H9 (cell line): ENCODE data around the gene KDSR. TPM values are rescaled to one million over a fixed set of nuclear protein-coding genes. Genes with fewer than 3 reads are reported as not detected.

Source experiments
- DNase-seq: peaks from one replicate; pipeline ENCODE4 v3.0.0-alpha.2; 2017
- H2AFZ ChIP-seq: one replicate; pipeline ENCODE4 v1.6.1; 2013; ENCODE audit warnings: mild to moderate bottlenecking, low read length, control low read depth, moderate library complexity
- H2AK5ac ChIP-seq: 2 replicates; pipeline ENCODE4 v1.6.1; 2013; ENCODE audit warnings: low read length, control low read depth, mixed read lengths; ENCODE audit not compliant: insufficient read length
- H2BK120ac ChIP-seq: one replicate; pipeline ENCODE4 v1.6.1; 2013; ENCODE audit warnings: low read depth, mild to moderate bottlenecking, low read length, control low read depth, inconsistent platforms; ENCODE audit not compliant: poor library complexity, severe bottlenecking
- H2BK12ac ChIP-seq: 2 replicates; pipeline ENCODE4 v1.6.1; 2013; ENCODE audit warnings: low read length, control low read depth, mixed read lengths, low read depth; ENCODE audit not compliant: insufficient read length
- H2BK15ac ChIP-seq: 2 replicates; pipeline ENCODE4 v1.6.1; 2013; ENCODE audit warnings: low read depth, low read length, control low read depth
- H2BK20ac ChIP-seq: one replicate; pipeline ENCODE4 v1.6.1; 2013; ENCODE audit warnings: low read depth, mild to moderate bottlenecking, low read length, control low read depth, inconsistent platforms; ENCODE audit not compliant: poor library complexity, severe bottlenecking
- H2BK5ac ChIP-seq: 2 replicates; pipeline ENCODE4 v1.6.1; 2013; ENCODE audit warnings: low read length, control low read depth, mixed read lengths; ENCODE audit not compliant: insufficient read length
- H3K14ac ChIP-seq: 2 replicates; pipeline ENCODE4 v1.6.1; 2013; ENCODE audit warnings: low read length, control low read depth; ENCODE audit not compliant: insufficient read depth
- H3K18ac ChIP-seq: 2 replicates; pipeline ENCODE4 v1.6.1; 2013; ENCODE audit warnings: low read depth, mild to moderate bottlenecking, mixed read lengths, low read length, control low read depth; ENCODE audit not compliant: insufficient read length
- H3K23ac ChIP-seq: 2 replicates; pipeline ENCODE4 v1.6.1; 2013; ENCODE audit warnings: low read length, control low read depth, mixed read lengths, low read depth; ENCODE audit not compliant: insufficient read length
- H3K23me2 ChIP-seq: 2 replicates; pipeline ENCODE4 v1.6.1; 2013; ENCODE audit warnings: low read depth, mild to moderate bottlenecking, mixed read lengths, low read length, control low read depth; ENCODE audit not compliant: insufficient read length, poor library complexity, severe bottlenecking
- H3K27ac ChIP-seq: 2 replicates; pipeline ENCODE4 v1.5.1; 2013; ENCODE audit warnings: low read length, control low read depth, mixed read lengths, low read depth; ENCODE audit not compliant: insufficient read length
- H3K27me3 ChIP-seq: 2 replicates; pipeline ENCODE4 v1.6.1; 2013; ENCODE audit warnings: low read length, control low read depth, inconsistent platforms; ENCODE audit not compliant: insufficient read depth
- H3K4ac ChIP-seq: 2 replicates; pipeline ENCODE4 v1.6.1; 2013; ENCODE audit warnings: low read depth, mild to moderate bottlenecking, control low read depth, inconsistent platforms, low read length, moderate library complexity
- H3K4me1 ChIP-seq: 2 replicates; pipeline ENCODE4 v1.6.1; 2013; ENCODE audit warnings: low read length, control low read depth, inconsistent platforms; ENCODE audit not compliant: insufficient read depth
- H3K4me2 ChIP-seq: 2 replicates; pipeline ENCODE4 v1.6.1; 2013; ENCODE audit warnings: low read length, control low read depth, mixed read lengths; ENCODE audit not compliant: insufficient read length, insufficient read depth
- H3K56ac ChIP-seq: 2 replicates; pipeline ENCODE4 v1.6.1; 2013; ENCODE audit warnings: low read depth, mild to moderate bottlenecking, mixed read lengths, low read length, control low read depth; ENCODE audit not compliant: insufficient read length
- H3K79me1 ChIP-seq: 2 replicates; pipeline ENCODE4 v1.6.1; 2013; ENCODE audit warnings: low read depth, mild to moderate bottlenecking, moderate library complexity, low read length, control low read depth, inconsistent platforms; ENCODE audit not compliant: insufficient read depth, poor library complexity, severe bottlenecking
- H3K79me2 ChIP-seq: 2 replicates; pipeline ENCODE4 v1.6.1; 2013; ENCODE audit warnings: low read length, control low read depth, inconsistent platforms; ENCODE audit not compliant: insufficient read depth
- H3K9ac ChIP-seq: 2 replicates; pipeline ENCODE4 v1.6.1; 2013; ENCODE audit warnings: low read length, control low read depth, mixed read lengths; ENCODE audit not compliant: insufficient read length; ENCODE audit errors: extremely low read depth
- H3K9me3 ChIP-seq: one replicate; pipeline ENCODE4 v1.6.1; 2013; ENCODE audit warnings: low read depth, low read length, inconsistent platforms; ENCODE audit not compliant: control insufficient read depth
- H3T11ph ChIP-seq: one replicate; pipeline ENCODE4 v1.6.1; 2013; ENCODE audit warnings: mild to moderate bottlenecking, low read length, control low read depth, inconsistent platforms
- H4K20me1 ChIP-seq: one replicate; pipeline ENCODE4 v1.6.1; 2013; ENCODE audit not compliant: control insufficient read depth, insufficient read length, insufficient read depth
- H4K5ac ChIP-seq: 2 replicates; pipeline ENCODE4 v1.6.1; 2013; ENCODE audit warnings: low read depth, mild to moderate bottlenecking, mixed read lengths, low read length, control low read depth; ENCODE audit not compliant: insufficient read length
- H4K8ac ChIP-seq: replicated peaks from 2 replicates; pipeline ENCODE4 v1.6.1; 2013; ENCODE audit warnings: low read length, control low read depth, mixed read lengths, low read depth; ENCODE audit not compliant: insufficient read length
- H4K91ac ChIP-seq: 2 replicates; pipeline ENCODE4 v1.6.1; 2013; ENCODE audit warnings: low read depth, mild to moderate bottlenecking, moderate library complexity, mixed read lengths, low read length, control low read depth; ENCODE audit not compliant: insufficient read length
- H3K27ac Mint-ChIP-seq, 3 experiments: 2 replicates in 2 of 3; 3 replicates in 1 of 3; pipeline ENCODE4 v1.8.0; 2020 to 2021; ENCODE audit warnings: mixed read lengths in 3 of 3, mild to moderate bottlenecking in 1 of 3, moderate library complexity in 1 of 3
- H3K27me3 Mint-ChIP-seq: 2 replicates; pipeline ENCODE4 v1.8.0; 2021; ENCODE audit warnings: low read depth, mild to moderate bottlenecking, moderate library complexity, mixed read lengths
- H3K36me3 Mint-ChIP-seq, 3 experiments: 2 replicates in 2 of 3; 3 replicates in 1 of 3; pipeline ENCODE4 v1.8.0; 2020 to 2021; ENCODE audit warnings: low read depth in 3 of 3, mixed read lengths in 3 of 3; ENCODE audit not compliant: insufficient read depth in 1 of 3
- H3K4me1 Mint-ChIP-seq, 2 experiments: 2 replicates each; pipeline ENCODE4 v1.8.0; 2020; ENCODE audit warnings: mixed read lengths in 2 of 2
- H3K4me3 Mint-ChIP-seq, 2 experiments: 2 replicates in 1 of 2; 3 replicates in 1 of 2; pipeline ENCODE4 v1.8.0; 2020 to 2021; ENCODE audit warnings: mild to moderate bottlenecking in 2 of 2, mixed read lengths in 2 of 2, moderate library complexity in 1 of 2
- H3K9me3 Mint-ChIP-seq, 2 experiments: 2 replicates in 1 of 2; 3 replicates in 1 of 2; pipeline ENCODE4 v1.8.0; 2020; ENCODE audit warnings: mild to moderate bottlenecking in 2 of 2, mixed read lengths in 2 of 2, moderate library complexity in 1 of 2
- WGBS: extraction: QIAGEN DNeasy Blood & Tissue Kit; methylation state at CpG from one replicate; pipeline ENCODE4 v1.1.7; 2013; ENCODE audit warnings: missing lambda C conversion rate, low lambda C conversion rate, mixed read lengths; ENCODE audit not compliant: insufficient read length; ENCODE audit errors: extremely low coverage; 5-methylcytosine and 5-hydroxymethylcytosine counted together
- total RNA-seq: library from RNA; stranded (reverse); gene quantifications from 2 replicates; pipeline ENCODE4 v1.2.1, GENCODE V29; 2021
- TF ChIP-seq, protein P1 (sequence below): fragments of 200-600 bp; sonication (generic); conservative IDR thresholded peaks from 3 replicates; pipeline ENCODE4 v1.8.0; 2021; ENCODE audit warnings: antibody characterized with exemption, mild to moderate bottlenecking

Gene KDSR
- total RNA-seq, 1 experiment from 2014 or later: 58.5 TPM

DNA sequence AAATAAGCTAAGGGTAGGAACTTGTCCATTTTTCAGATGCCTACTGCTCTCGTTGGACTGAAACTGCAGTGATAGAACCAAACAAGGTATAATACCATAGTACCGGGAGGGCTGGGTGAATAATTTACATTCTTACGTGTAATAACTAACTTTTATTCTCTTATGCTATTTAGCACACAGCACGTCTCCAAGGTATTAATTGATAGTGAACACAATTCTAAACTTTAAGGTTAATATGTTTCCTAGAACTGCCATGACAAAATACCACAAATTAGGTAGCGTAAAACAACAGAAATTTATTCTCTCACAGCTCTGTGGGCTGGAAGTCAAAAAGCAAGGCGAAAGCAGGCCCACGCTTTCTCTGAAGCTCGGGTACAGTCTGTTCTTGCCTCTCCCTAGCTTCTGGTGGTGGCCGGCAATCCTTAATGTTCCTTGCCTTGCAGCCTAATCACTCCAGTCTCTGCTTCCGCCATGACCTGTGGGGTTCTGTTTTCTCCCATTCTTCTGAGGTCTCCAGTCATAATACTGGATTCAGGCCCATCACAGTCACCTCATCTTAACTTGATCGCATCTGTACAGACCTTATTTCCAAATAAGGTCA is 41.8 kb downstream of the KDSR start:
- H2BK120ac ChIP-seq: no peak overlapping the region
- H4K5ac ChIP-seq: no peak overlapping the region
- no peak overlapping the region for H2BK5ac ChIP-seq
- no peak overlapping the region for H4K8ac ChIP-seq
- no peak overlapping the region for H2AK5ac ChIP-seq
- no peak overlapping the region for H3K4ac ChIP-seq
- Mint-ChIP-seq H3K27ac (no peak overlapping the region), H3K27me3 (peaks cover 18% of the 10 kb centered on the region), H3K4me3 (no peak overlapping the region), H3K4me1 (peaks cover 6 to 18% of the 10 kb centered on the region in 2 experiments), H3K9me3 (no peaks in the 10 kb centered on the region; a peak in 1 of 5 replicates), H3K36me3 (peaks cover under 1 to 2% (median under 1%) of the 10 kb centered on the region in 3 experiments; a peak in 4 of 7 replicates)
- TF ChIP-seq, protein P1, sequence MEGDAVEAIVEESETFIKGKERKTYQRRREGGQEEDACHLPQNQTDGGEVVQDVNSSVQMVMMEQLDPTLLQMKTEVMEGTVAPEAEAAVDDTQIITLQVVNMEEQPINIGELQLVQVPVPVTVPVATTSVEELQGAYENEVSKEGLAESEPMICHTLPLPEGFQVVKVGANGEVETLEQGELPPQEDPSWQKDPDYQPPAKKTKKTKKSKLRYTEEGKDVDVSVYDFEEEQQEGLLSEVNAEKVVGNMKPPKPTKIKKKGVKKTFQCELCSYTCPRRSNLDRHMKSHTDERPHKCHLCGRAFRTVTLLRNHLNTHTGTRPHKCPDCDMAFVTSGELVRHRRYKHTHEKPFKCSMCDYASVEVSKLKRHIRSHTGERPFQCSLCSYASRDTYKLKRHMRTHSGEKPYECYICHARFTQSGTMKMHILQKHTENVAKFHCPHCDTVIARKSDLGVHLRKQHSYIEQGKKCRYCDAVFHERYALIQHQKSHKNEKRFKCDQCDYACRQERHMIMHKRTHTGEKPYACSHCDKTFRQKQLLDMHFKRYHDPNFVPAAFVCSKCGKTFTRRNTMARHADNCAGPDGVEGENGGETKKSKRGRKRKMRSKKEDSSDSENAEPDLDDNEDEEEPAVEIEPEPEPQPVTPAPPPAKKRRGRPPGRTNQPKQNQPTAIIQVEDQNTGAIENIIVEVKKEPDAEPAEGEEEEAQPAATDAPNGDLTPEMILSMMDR: no peak
- peaks cover 4% of the 10 kb centered on the region for H3K23me2 ChIP-seq
- H2AFZ ChIP-seq: no peak overlapping the region
- H3K4me1 ChIP-seq: 0 out of 2 replicates have a peak, but pooled peaks cover 2% of the 10 kb centered on the region
- no peak overlapping the region for H3K27ac ChIP-seq
- H4K20me1 ChIP-seq: no peaks in the 10 kb centered on the region
- no peak overlapping the region for H3K23ac ChIP-seq
- H3T11ph ChIP-seq: no peak overlapping the region
- H3K18ac ChIP-seq: no peak overlapping the region
- WGBS: no CpG with 5 or more reads among the region's 11 CpGs
- H2BK20ac ChIP-seq: no peak overlapping the region
- peaks cover 3% of the 10 kb centered on the region; the same call in 1 of the 2 replicates for H3K27me3 ChIP-seq
- no peaks in the 10 kb centered on the region for H3K79me2 ChIP-seq
- no peak for DNase-seq
- H4K91ac ChIP-seq: no peak overlapping the region
- H2BK12ac ChIP-seq: no peak overlapping the region
- H3K9me3 ChIP-seq: no peaks in the 10 kb centered on the region
- no peaks in the 10 kb centered on the region for H3K79me1 ChIP-seq
- H3K56ac ChIP-seq: no peak overlapping the region
- no peak overlapping the region for H3K4me2 ChIP-seq
- H2BK15ac ChIP-seq: no peak overlapping the region
- H3K9ac ChIP-seq: no peak overlapping the region
- no peak overlapping the region for H3K14ac ChIP-seq
